GM23338 (cell line): ENCODE results near the gene KLC3. TPM values are rescaled to one million over a fixed set of nuclear protein-coding genes. Genes with fewer than 3 reads are reported as not detected.

ENCODE experiments used
- ATAC-seq: fragments of 200-7000 bp; cut with Tn5 transposase; 3 replicates; pipeline ENCODE4 v1.9.1; 2020
- DNase-seq: peaks from one replicate; pipeline ENCODE4 v3.0.0-alpha.2; 2015; ENCODE audit warnings: low spot score
- H2AFZ ChIP-seq: fragments of 200-600 bp; sonication (generic); 2 replicates; pipeline ENCODE4 v1.8.0; 2016; ENCODE audit warnings: antibody characterized with exemption, mild to moderate bottlenecking, moderate library complexity
- H3F3A ChIP-seq: fragments of 200-600 bp; sonication (generic); replicated peaks from 2 replicates; pipeline ENCODE4 v1.8.0; 2017; ENCODE audit warnings: antibody characterized with exemption, mixed run types, low read depth
- H3K27ac ChIP-seq: fragments of 200-600 bp; sonication (generic); 2 replicates; pipeline ENCODE4 v1.6.1; 2016; ENCODE audit warnings: low read depth
- H3K27me3 ChIP-seq: fragments of 200-600 bp; sonication (generic); 2 replicates; pipeline ENCODE4 v1.8.0; 2016; ENCODE audit warnings: mild to moderate bottlenecking, mixed run types, moderate library complexity; ENCODE audit not compliant: insufficient read depth
- H3K36me3 ChIP-seq: fragments of 200-600 bp; sonication (generic); 2 replicates; pipeline ENCODE4 v1.8.0; 2016; ENCODE audit warnings: mild to moderate bottlenecking; ENCODE audit not compliant: insufficient read depth
- H3K4me1 ChIP-seq: fragments of 200-600 bp; sonication (generic); 2 replicates; pipeline ENCODE4 v1.8.0; 2016; ENCODE audit warnings: mild to moderate bottlenecking, moderate library complexity; ENCODE audit not compliant: insufficient read depth
- H3K4me2 ChIP-seq: fragments of 200-600 bp; sonication (generic); 2 replicates; pipeline ENCODE4 v1.7.1; 2017; ENCODE audit warnings: mixed run types
- H3K4me3 ChIP-seq: fragments of 200-600 bp; sonication (generic); 2 replicates; pipeline ENCODE4 v1.6.1; 2016; ENCODE audit warnings: mixed run types
- H3K79me2 ChIP-seq: fragments of 200-600 bp; sonication (generic); replicated peaks from 2 replicates; pipeline ENCODE4 v1.8.0; 2017; ENCODE audit warnings: mild to moderate bottlenecking; ENCODE audit not compliant: insufficient read depth
- H3K9me2 ChIP-seq: fragments of 200-600 bp; sonication (generic); 2 replicates; pipeline ENCODE4 v1.8.0; 2017; ENCODE audit not compliant: insufficient read depth
- H4K20me1 ChIP-seq: fragments of 200-600 bp; sonication (generic); replicated peaks from 2 replicates; pipeline ENCODE4 v1.8.0; 2017; ENCODE audit warnings: mild to moderate bottlenecking; ENCODE audit not compliant: insufficient read depth
- H3K27ac Mint-ChIP-seq: 2 replicates; pipeline ENCODE4 v1.8.0; 2020; ENCODE audit warnings: inconsistent platforms, mild to moderate bottlenecking, moderate library complexity, mixed read lengths
- H3K27me3 Mint-ChIP-seq: 3 replicates; pipeline ENCODE4 v1.8.0; 2022; ENCODE audit warnings: low read depth, mild to moderate bottlenecking, moderate library complexity, mixed read lengths, inconsistent platforms; ENCODE audit not compliant: insufficient read depth, poor library complexity
- H3K36me3 Mint-ChIP-seq: 3 replicates; pipeline ENCODE4 v1.8.0; 2021; ENCODE audit warnings: low read depth, mild to moderate bottlenecking, inconsistent platforms, moderate library complexity, mixed read lengths
- H3K4me1 Mint-ChIP-seq: 3 replicates; pipeline ENCODE4 v1.8.0; 2020; ENCODE audit warnings: mild to moderate bottlenecking, inconsistent platforms, mixed read lengths
- H3K4me3 Mint-ChIP-seq: 3 replicates; pipeline ENCODE4 v1.8.0; 2021; ENCODE audit warnings: moderate library complexity, mild to moderate bottlenecking, inconsistent platforms, mixed read lengths
- H3K9me3 Mint-ChIP-seq: 3 replicates; pipeline ENCODE4 v1.8.0; 2020; ENCODE audit warnings: moderate library complexity, mild to moderate bottlenecking, inconsistent platforms, mixed read lengths
- CREB1 ChIP-seq: fragments of 250-450 bp; sonication (Bioruptor Pico); IDR thresholded peaks from 2 replicates; pipeline ENCODE4 v1.5.0; 2020; ENCODE audit warnings: low read depth, mild to moderate bottlenecking, moderate library complexity
- EZH2 ChIP-seq: fragments of 200-600 bp; sonication (generic); IDR thresholded peaks from one replicate; pipeline ENCODE4 v1.8.0; 2017; ENCODE audit warnings: antibody characterized with exemption, mild to moderate bottlenecking, low read depth; ENCODE audit not compliant: unreplicated experiment
- EZH2phosphoT487 ChIP-seq: fragments of 200-600 bp; sonication (generic); IDR thresholded peaks from one replicate; pipeline ENCODE4 v1.8.1; 2018; ENCODE audit warnings: antibody characterized with exemption; ENCODE audit not compliant: unreplicated experiment
- JUNB ChIP-seq: IDR thresholded peaks from one replicate; pipeline ENCODE4 v1.6.1; 2016; ENCODE audit warnings: antibody characterized with exemption; ENCODE audit not compliant: unreplicated experiment
- NANOG ChIP-seq: IDR thresholded peaks from 2 replicates; pipeline ENCODE4 v1.6.1; 2016; ENCODE audit warnings: antibody characterized with exemption, borderline replicate concordance
- POLR2AphosphoS5 ChIP-seq: IDR thresholded peaks from 2 replicates; pipeline ENCODE4 v1.6.1; 2016; ENCODE audit warnings: antibody characterized with exemption, low read depth
- STAT1 ChIP-seq: IDR thresholded peaks from one replicate; pipeline ENCODE4 v1.6.1; 2016; ENCODE audit warnings: antibody characterized with exemption; ENCODE audit not compliant: unreplicated experiment
- ZNF114 ChIP-seq: fragments of 250-450 bp; sonication (Bioruptor Pico); IDR thresholded peaks from 2 replicates; pipeline ENCODE4 v1.5.0; 2020; ENCODE audit warnings: mild to moderate bottlenecking, moderate library complexity
- ZNF331 ChIP-seq: fragments of 250-450 bp; sonication (Bioruptor Pico); IDR thresholded peaks from 2 replicates; pipeline ENCODE4 v1.5.0; 2020; ENCODE audit warnings: low read depth, mild to moderate bottlenecking, moderate library complexity
- polyA plus RNA-seq: library from polyadenylated mRNA; unstranded; fragments of >200 nt; fragmentation: Nextera tagmentation; extraction: Ambion mirVana; gene quantifications from 2 replicates; pipeline ENCODE4 v1.2.1, GENCODE V29; 2016
- total RNA-seq: library from RNA; depleted of rRNA; stranded (reverse); fragments of >200 nt; shearing (Covaris generic); gene quantifications from 2 replicates; pipeline ENCODE4 v1.2.3, GENCODE V29; 2014
- TF ChIP-seq, protein P1 (sequence below): IDR thresholded peaks from one replicate; pipeline ENCODE4 v1.6.1; 2018; ENCODE audit warnings: antibody characterized with exemption; ENCODE audit not compliant: unreplicated experiment
- TF ChIP-seq, protein P2 (sequence below): IDR thresholded peaks from 2 replicates; pipeline ENCODE4 v1.6.1; 2016; ENCODE audit warnings: antibody characterized with exemption
- TF ChIP-seq, protein P3 (sequence below), 2 experiments: fragments of 200-600 bp in 1 of 2; sonication (generic) in 1 of 2; conservative IDR thresholded peaks; 2 replicates each; pipeline versions ENCODE4 v1.5.1 to v1.6.1; 2016 to 2017; ENCODE audit warnings: antibody characterized with exemption in 2 of 2, low read depth in 2 of 2, mild to moderate bottlenecking in 2 of 2, moderate library complexity in 1 of 2
- TF ChIP-seq, protein P4 (sequence below): fragments of 250-450 bp; sonication (Bioruptor Pico); IDR thresholded peaks from 2 replicates; pipeline ENCODE4 v1.5.0; 2020; ENCODE audit warnings: mild to moderate bottlenecking, moderate library complexity

The KLC3 gene
- total and polyA plus RNA-seq, 2 experiments from 2014 or later: 3.1 to 6.4 TPM

DNA sequence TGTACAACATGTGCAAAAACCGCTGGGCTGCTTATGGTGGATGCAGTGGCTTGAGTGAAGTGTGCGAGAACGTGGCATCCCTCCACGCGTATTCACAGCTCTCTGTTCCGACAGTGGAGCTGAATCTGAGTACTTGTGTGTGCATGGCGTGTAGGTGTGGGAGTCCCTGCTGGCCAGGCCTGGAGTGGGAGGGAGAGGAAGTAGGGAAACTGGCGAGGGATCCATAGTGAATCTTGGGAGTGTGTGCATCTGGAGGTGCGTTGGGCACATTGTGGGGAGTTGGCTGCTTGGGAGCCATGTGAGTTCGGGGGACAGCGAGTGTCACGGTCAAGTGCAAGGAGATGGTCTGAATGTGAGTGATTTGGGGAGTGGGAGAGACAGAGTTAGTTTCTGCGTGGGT, 2.4 kb downstream of the KLC3 start:
- Mint-ChIP-seq H3K27ac (no peak overlapping the region), H3K4me3 (no peak overlapping the region)

More for the DNA sequence above, 2.4 kb downstream of the KLC3 start:
- Histone ChIP-seq H3K27me3 (peaks cover 27% of the 10 kb centered on the region), H3K27ac (no peak overlapping the region), H3K4me3 (no peak overlapping the region), H3F3A (peaks cover 9% of the 10 kb centered on the region; the same call in 1 of the 2 replicates), H2AFZ (no peak overlapping the region), H3K9me2 (no peaks in the 10 kb centered on the region), H3K79me2 (no peaks in the 10 kb centered on the region), H3K36me3 (no peaks in the 10 kb centered on the region), H4K20me1 (no peaks in the 10 kb centered on the region), H3K4me1 (no peaks in the 10 kb centered on the region), H3K4me2 (no peak overlapping the region)
- ATAC-seq (no peak), DNase-seq (no peak)
- H3K36me3 Mint-ChIP-seq: peaks cover 3% of the 10 kb centered on the region; the same call in 1 of the 3 replicates
- H3K4me1 Mint-ChIP-seq: peaks cover 2% of the 10 kb centered on the region; the same call in 1 of the 3 replicates
- H3K27me3 Mint-ChIP-seq: peaks cover 19% of the 10 kb centered on the region
- no peaks in the 10 kb centered on the region for H3K9me3 Mint-ChIP-seq
- no peak for TF ChIP-seq JUNB
- no peak for TF ChIP-seq NANOG
- TF ChIP-seq POLR2AphosphoS5: no peak
- no peak for TF ChIP-seq CREB1
- TF ChIP-seq, protein P1, sequence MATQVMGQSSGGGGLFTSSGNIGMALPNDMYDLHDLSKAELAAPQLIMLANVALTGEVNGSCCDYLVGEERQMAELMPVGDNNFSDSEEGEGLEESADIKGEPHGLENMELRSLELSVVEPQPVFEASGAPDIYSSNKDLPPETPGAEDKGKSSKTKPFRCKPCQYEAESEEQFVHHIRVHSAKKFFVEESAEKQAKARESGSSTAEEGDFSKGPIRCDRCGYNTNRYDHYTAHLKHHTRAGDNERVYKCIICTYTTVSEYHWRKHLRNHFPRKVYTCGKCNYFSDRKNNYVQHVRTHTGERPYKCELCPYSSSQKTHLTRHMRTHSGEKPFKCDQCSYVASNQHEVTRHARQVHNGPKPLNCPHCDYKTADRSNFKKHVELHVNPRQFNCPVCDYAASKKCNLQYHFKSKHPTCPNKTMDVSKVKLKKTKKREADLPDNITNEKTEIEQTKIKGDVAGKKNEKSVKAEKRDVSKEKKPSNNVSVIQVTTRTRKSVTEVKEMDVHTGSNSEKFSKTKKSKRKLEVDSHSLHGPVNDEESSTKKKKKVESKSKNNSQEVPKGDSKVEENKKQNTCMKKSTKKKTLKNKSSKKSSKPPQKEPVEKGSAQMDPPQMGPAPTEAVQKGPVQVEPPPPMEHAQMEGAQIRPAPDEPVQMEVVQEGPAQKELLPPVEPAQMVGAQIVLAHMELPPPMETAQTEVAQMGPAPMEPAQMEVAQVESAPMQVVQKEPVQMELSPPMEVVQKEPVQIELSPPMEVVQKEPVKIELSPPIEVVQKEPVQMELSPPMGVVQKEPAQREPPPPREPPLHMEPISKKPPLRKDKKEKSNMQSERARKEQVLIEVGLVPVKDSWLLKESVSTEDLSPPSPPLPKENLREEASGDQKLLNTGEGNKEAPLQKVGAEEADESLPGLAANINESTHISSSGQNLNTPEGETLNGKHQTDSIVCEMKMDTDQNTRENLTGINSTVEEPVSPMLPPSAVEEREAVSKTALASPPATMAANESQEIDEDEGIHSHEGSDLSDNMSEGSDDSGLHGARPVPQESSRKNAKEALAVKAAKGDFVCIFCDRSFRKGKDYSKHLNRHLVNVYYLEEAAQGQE: no peak
- no peak for TF ChIP-seq STAT1
- TF ChIP-seq EZH2: no peak
- TF ChIP-seq, protein P2, sequence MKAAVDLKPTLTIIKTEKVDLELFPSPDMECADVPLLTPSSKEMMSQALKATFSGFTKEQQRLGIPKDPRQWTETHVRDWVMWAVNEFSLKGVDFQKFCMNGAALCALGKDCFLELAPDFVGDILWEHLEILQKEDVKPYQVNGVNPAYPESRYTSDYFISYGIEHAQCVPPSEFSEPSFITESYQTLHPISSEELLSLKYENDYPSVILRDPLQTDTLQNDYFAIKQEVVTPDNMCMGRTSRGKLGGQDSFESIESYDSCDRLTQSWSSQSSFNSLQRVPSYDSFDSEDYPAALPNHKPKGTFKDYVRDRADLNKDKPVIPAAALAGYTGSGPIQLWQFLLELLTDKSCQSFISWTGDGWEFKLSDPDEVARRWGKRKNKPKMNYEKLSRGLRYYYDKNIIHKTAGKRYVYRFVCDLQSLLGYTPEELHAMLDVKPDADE: no peak
- no peak for TF ChIP-seq ZNF331
- TF ChIP-seq ZNF114 (CRISPR knock-in tag): no peak
- TF ChIP-seq, protein P3, sequence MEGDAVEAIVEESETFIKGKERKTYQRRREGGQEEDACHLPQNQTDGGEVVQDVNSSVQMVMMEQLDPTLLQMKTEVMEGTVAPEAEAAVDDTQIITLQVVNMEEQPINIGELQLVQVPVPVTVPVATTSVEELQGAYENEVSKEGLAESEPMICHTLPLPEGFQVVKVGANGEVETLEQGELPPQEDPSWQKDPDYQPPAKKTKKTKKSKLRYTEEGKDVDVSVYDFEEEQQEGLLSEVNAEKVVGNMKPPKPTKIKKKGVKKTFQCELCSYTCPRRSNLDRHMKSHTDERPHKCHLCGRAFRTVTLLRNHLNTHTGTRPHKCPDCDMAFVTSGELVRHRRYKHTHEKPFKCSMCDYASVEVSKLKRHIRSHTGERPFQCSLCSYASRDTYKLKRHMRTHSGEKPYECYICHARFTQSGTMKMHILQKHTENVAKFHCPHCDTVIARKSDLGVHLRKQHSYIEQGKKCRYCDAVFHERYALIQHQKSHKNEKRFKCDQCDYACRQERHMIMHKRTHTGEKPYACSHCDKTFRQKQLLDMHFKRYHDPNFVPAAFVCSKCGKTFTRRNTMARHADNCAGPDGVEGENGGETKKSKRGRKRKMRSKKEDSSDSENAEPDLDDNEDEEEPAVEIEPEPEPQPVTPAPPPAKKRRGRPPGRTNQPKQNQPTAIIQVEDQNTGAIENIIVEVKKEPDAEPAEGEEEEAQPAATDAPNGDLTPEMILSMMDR (conservative IDR thresholded peaks at IDR 0.05; ENCODE audit: low read depth in 2 of 2): no peak
- TF ChIP-seq, protein P4, sequence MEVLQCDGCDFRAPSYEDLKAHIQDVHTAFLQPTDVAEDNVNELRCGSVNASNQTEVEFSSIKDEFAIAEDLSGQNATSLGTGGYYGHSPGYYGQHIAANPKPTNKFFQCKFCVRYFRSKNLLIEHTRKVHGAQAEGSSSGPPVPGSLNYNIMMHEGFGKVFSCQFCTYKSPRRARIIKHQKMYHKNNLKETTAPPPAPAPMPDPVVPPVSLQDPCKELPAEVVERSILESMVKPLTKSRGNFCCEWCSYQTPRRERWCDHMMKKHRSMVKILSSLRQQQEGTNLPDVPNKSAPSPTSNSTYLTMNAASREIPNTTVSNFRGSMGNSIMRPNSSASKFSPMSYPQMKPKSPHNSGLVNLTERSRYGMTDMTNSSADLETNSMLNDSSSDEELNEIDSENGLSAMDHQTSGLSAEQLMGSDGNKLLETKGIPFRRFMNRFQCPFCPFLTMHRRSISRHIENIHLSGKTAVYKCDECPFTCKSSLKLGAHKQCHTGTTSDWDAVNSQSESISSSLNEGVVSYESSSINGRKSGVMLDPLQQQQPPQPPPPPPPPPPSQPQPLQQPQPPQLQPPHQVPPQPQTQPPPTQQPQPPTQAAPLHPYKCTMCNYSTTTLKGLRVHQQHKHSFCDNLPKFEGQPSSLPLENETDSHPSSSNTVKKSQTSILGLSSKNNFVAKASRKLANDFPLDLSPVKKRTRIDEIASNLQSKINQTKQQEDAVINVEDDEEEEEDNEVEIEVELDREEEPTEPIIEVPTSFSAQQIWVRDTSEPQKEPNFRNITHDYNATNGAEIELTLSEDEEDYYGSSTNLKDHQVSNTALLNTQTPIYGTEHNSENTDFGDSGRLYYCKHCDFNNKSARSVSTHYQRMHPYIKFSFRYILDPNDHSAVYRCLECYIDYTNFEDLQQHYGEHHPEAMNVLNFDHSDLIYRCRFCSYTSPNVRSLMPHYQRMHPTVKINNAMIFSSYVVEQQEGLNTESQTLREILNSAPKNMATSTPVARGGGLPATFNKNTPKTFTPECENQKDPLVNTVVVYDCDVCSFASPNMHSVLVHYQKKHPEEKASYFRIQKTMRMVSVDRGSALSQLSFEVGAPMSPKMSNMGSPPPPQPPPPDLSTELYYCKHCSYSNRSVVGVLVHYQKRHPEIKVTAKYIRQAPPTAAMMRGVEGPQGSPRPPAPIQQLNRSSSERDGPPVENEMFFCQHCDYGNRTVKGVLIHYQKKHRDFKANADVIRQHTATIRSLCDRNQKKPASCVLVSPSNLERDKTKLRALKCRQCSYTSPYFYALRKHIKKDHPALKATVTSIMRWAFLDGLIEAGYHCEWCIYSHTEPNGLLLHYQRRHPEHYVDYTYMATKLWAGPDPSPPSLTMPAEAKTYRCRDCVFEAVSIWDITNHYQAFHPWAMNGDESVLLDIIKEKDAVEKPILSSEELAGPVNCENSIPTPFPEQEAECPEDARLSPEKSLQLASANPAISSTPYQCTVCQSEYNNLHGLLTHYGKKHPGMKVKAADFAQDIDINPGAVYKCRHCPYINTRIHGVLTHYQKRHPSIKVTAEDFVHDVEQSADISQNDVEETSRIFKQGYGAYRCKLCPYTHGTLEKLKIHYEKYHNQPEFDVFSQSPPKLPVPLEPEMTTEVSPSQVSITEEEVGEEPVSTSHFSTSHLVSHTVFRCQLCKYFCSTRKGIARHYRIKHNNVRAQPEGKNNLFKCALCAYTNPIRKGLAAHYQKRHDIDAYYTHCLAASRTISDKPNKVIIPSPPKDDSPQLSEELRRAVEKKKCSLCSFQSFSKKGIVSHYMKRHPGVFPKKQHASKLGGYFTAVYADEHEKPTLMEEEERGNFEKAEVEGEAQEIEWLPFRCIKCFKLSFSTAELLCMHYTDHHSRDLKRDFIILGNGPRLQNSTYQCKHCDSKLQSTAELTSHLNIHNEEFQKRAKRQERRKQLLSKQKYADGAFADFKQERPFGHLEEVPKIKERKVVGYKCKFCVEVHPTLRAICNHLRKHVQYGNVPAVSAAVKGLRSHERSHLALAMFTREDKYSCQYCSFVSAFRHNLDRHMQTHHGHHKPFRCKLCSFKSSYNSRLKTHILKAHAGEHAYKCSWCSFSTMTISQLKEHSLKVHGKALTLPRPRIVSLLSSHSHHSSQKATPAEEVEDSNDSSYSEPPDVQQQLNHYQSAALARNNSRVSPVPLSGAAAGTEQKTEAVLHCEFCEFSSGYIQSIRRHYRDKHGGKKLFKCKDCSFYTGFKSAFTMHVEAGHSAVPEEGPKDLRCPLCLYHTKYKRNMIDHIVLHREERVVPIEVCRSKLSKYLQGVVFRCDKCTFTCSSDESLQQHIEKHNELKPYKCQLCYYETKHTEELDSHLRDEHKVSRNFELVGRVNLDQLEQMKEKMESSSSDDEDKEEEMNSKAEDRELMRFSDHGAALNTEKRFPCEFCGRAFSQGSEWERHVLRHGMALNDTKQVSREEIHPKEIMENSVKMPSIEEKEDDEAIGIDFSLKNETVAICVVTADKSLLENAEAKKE (CRISPR knock-in tag): no peak
- no peak for TF ChIP-seq EZH2phosphoT487
